Hepatocyte (in vitro differentiated cells): ENCODE measurements around the gene CLDN3. TPM values are rescaled to one million over a fixed set of nuclear protein-coding genes. Genes with fewer than 3 reads are reported as not detected.
"Not testable (repeated sequence)": the region's sequence is repeated elsewhere in the genome, so short reads cannot be mapped to it uniquely, and the experiment has no call there.

Experiments
- DNase-seq: peaks from one replicate; pipeline ENCODE4 v3.0.0-alpha.2; 2016; ENCODE audit warnings: low spot score
- H2AFZ ChIP-seq: fragments of 200-600 bp; sonication (generic); 2 replicates; pipeline ENCODE4 v1.6.0; 2016; ENCODE audit warnings: antibody characterized with exemption, mild to moderate bottlenecking
- H3K27ac ChIP-seq: fragments of 200-600 bp; sonication (generic); 2 replicates; pipeline ENCODE4 v1.5.1; 2016; ENCODE audit warnings: mild to moderate bottlenecking
- H3K27me3 ChIP-seq: fragments of 200-600 bp; sonication (generic); 2 replicates; pipeline ENCODE4 v1.6.1; 2016
- H3K36me3 ChIP-seq: fragments of 200-600 bp; sonication (generic); replicated peaks from 2 replicates; pipeline ENCODE4 v1.5.1; 2016; ENCODE audit warnings: low read depth; ENCODE audit not compliant: insufficient read depth
- H3K4me1 ChIP-seq: fragments of 200-600 bp; sonication (generic); 2 replicates; pipeline ENCODE4 v1.5.1; 2016; ENCODE audit warnings: mild to moderate bottlenecking, moderate library complexity; ENCODE audit not compliant: insufficient read depth
- H3K4me2 ChIP-seq: fragments of 200-600 bp; sonication (generic); 2 replicates; pipeline ENCODE4 v1.6.0; 2016
- H3K4me3 ChIP-seq: fragments of 200-600 bp; sonication (generic); 2 replicates; pipeline ENCODE4 v1.5.1; 2016; ENCODE audit warnings: mild to moderate bottlenecking
- H3K79me2 ChIP-seq: fragments of 200-600 bp; sonication (generic); 2 replicates; pipeline ENCODE4 v1.6.0; 2017; ENCODE audit warnings: mild to moderate bottlenecking
- H3K9me2 ChIP-seq: fragments of 200-600 bp; sonication (generic); replicated peaks from 2 replicates; pipeline ENCODE4 v1.6.0; 2017; ENCODE audit warnings: mild to moderate bottlenecking; ENCODE audit not compliant: insufficient read depth
- H3K9me3 ChIP-seq: fragments of 200-600 bp; sonication (generic); 2 replicates; pipeline ENCODE4 v1.5.1; 2016; ENCODE audit warnings: low read depth, mild to moderate bottlenecking
- H4K20me1 ChIP-seq: fragments of 200-600 bp; sonication (generic); 2 replicates; pipeline ENCODE4 v1.6.0; 2016; ENCODE audit warnings: mild to moderate bottlenecking; ENCODE audit not compliant: insufficient read depth, poor library complexity, severe bottlenecking
- CTCF ChIP-seq: fragments of 200-600 bp; sonication (generic); IDR thresholded peaks from 2 replicates; pipeline ENCODE4 v1.5.1; 2016; ENCODE audit warnings: antibody characterized with exemption, mild to moderate bottlenecking; ENCODE audit not compliant: poor library complexity
- EZH2 ChIP-seq: fragments of 200-600 bp; sonication (generic); IDR thresholded peaks from 2 replicates; pipeline ENCODE4 v1.6.1; 2016; ENCODE audit warnings: antibody characterized with exemption, mild to moderate bottlenecking, borderline replicate concordance
- EZH2phosphoT487 ChIP-seq: fragments of 200-600 bp; sonication (generic); IDR thresholded peaks from one replicate; pipeline ENCODE4 v1.6.1; 2018; ENCODE audit warnings: antibody characterized with exemption, mild to moderate bottlenecking, low read depth, moderate library complexity; ENCODE audit not compliant: unreplicated experiment, severe bottlenecking
- WGBS: methylation state at CpG from one replicate; pipeline ENCODE4 v1.1.6; 2016; ENCODE audit warnings: low lambda C conversion rate; ENCODE audit errors: missing lambda C conversion rate; 5-methylcytosine and 5-hydroxymethylcytosine counted together
- polyA plus RNA-seq: library from polyadenylated mRNA; unstranded; fragments of >200 nt; fragmentation: Nextera tagmentation; extraction: Ambion mirVana; gene quantifications from 2 replicates; pipeline ENCODE4 v1.2.1, GENCODE V29; 2016
- total RNA-seq: library from RNA; depleted of rRNA; stranded (reverse); fragments of >200 nt; gene quantifications from 2 replicates; pipeline ENCODE4 v1.2.3, GENCODE V29; 2014

The CLDN3 gene
- total and polyA plus RNA-seq, 2 experiments from 2014 or later: 53.7 to 142 TPM

- peak overlapping the region; percentile 41 for H3K27ac ChIP-seq
- 40% methylated on average over 1 of the region's 1 CpG for WGBS
Measured at GRCh38 chr7:73801577-73801976, 31.5 kb upstream of the CLDN3 start.

GRCh38 chr7:73799282-73800141, 29.4 kb upstream of the CLDN3 start:
- no peak for DNase-seq
- Histone ChIP-seq H3K27ac (peak overlapping the region; percentile 41), H3K9me2 (no peaks in the 10 kb centered on the region), H2AFZ (no peak overlapping the region), H3K4me2 (no peak overlapping the region), H3K9me3 (no peaks in the 10 kb centered on the region), H3K4me3 (no peak overlapping the region), H3K27me3 (no peaks in the 10 kb centered on the region), H4K20me1 (no peaks in the 10 kb centered on the region), H3K4me1 (peaks cover 3% of the 10 kb centered on the region), H3K36me3 (no peaks in the 10 kb centered on the region), H3K79me2 (no peaks in the 10 kb centered on the region)
- TF ChIP-seq EZH2phosphoT487 (no peak), CTCF (no peak), EZH2 (no peak)
- 59% methylated on average over 10 of the region's 10 CpGs for WGBS

More at GRCh38 chr7:73801577-73801976, 31.5 kb upstream of the CLDN3 start:
- no peaks in the 10 kb centered on the region for H3K9me2 ChIP-seq
- H3K4me2 ChIP-seq: peak overlapping the region; percentile 36
- H3K9me3 ChIP-seq: no peaks in the 10 kb centered on the region
- DNase-seq: no peak
- no peaks in the 10 kb centered on the region for H4K20me1 ChIP-seq
- no peak overlapping the region for H2AFZ ChIP-seq
- TF ChIP-seq CTCF: no peak
- TF ChIP-seq EZH2: no peak
- TF ChIP-seq EZH2phosphoT487: no peak
- no peaks in the 10 kb centered on the region for H3K4me1 ChIP-seq
- no peaks in the 10 kb centered on the region for H3K27me3 ChIP-seq
- H3K4me3 ChIP-seq: no peak overlapping the region
- no peaks in the 10 kb centered on the region for H3K36me3 ChIP-seq
- H3K79me2 ChIP-seq: no peaks in the 10 kb centered on the region

- not testable (repeated sequence) for H3K27me3 ChIP-seq, H3K79me2 ChIP-seq, H3K27ac ChIP-seq, DNase-seq, H3K4me3 ChIP-seq, H4K20me1 ChIP-seq, H3K36me3 ChIP-seq, H2AFZ ChIP-seq, H3K9me2 ChIP-seq, H3K9me3 ChIP-seq, H3K4me2 ChIP-seq
- peaks cover 19% of the 10 kb centered on the region for H3K4me1 ChIP-seq
- WGBS: 98% methylated on average over 7 of the region's 34 CpGs
Measured at GRCh38 chr7:73797176-73797575, 27.1 kb upstream of the CLDN3 start.

GRCh38 chr7:73796656-73797055, 26.6 kb upstream of the CLDN3 start:
- H3K9me3 ChIP-seq, H3K27me3 ChIP-seq, H3K4me2 ChIP-seq, H3K9me2 ChIP-seq, H3K4me3 ChIP-seq, DNase-seq, H3K36me3 ChIP-seq, H4K20me1 ChIP-seq, H2AFZ ChIP-seq, H3K79me2 ChIP-seq, H3K27ac ChIP-seq: not testable (repeated sequence)
- 47% methylated on average over 4 of the region's 6 CpGs for WGBS
- peaks cover 19% of the 10 kb centered on the region for H3K4me1 ChIP-seq

- DNase-seq, H3K79me2 ChIP-seq, H3K27me3 ChIP-seq, H2AFZ ChIP-seq, H3K4me3 ChIP-seq, H3K4me2 ChIP-seq, H3K36me3 ChIP-seq, H3K9me2 ChIP-seq, H3K9me3 ChIP-seq, H4K20me1 ChIP-seq: not testable (repeated sequence)
- peaks cover 19% of the 10 kb centered on the region for H3K4me1 ChIP-seq
- H3K27ac ChIP-seq: peak overlapping the region; percentile 97
Measured at GRCh38 chr7:73795188-73795587, 25.1 kb upstream of the CLDN3 start.

GRCh38 chr7:73791170-73791690, 21.2 kb upstream of the CLDN3 start:
- H3K27ac ChIP-seq, H3K4me3 ChIP-seq, DNase-seq, H3K27me3 ChIP-seq, H3K9me2 ChIP-seq, H3K4me2 ChIP-seq, H3K36me3 ChIP-seq, H3K79me2 ChIP-seq, H3K9me3 ChIP-seq, H4K20me1 ChIP-seq, H2AFZ ChIP-seq: not testable (repeated sequence)
- 91% methylated on average over 7 of the region's 7 CpGs for WGBS
- peaks cover 19% of the 10 kb centered on the region for H3K4me1 ChIP-seq
